ENCODE data around the gene GHDC. TPM values are rescaled to one million over a fixed set of nuclear protein-coding genes. Genes with fewer than 3 reads are reported as not detected.

The GHDC gene
- total and polyA plus RNA-seq, 2 donors (not counting 3 experiments of a cell fraction or from before 2014, with no cell fraction given): 9.8 to 11.2 TPM

- dilution Hi-C loops (cut with MboI; ENCODE audit: extremely low pct_ligation_motif_present, low sequenced_read_pairs): no loop called here
- TF ChIP-seq POLR2A (IDR thresholded peaks at IDR 0.05; ENCODE audit: low read depth, low read length) (no peak), GATA2 (IDR thresholded peaks at IDR 0.05; ENCODE audit: insufficient read depth, insufficient read length, low read depth, low read length) (no peak), POLR2AphosphoS5 (IDR thresholded peaks at IDR 0.05; ENCODE audit: insufficient read depth, low read depth, low read length) (no peak), EZH2 (IDR thresholded peaks at IDR 0.05; ENCODE audit: borderline replicate concordance, low read depth, low read length, severe bottlenecking) (no peak), FOS (IDR thresholded peaks at IDR 0.05; ENCODE audit: borderline replicate concordance, insufficient read depth, low read length) (no peak), MYC (IDR thresholded peaks at IDR 0.05; ENCODE audit: low read depth, low read length) (no peak), MAX (IDR thresholded peaks at IDR 0.05; ENCODE audit: insufficient read depth, insufficient read length) (no peak), JUN (IDR thresholded peaks at IDR 0.05; ENCODE audit: borderline replicate concordance, insufficient read depth, insufficient read length, low read depth) (no peak)
- TF ChIP-seq, protein P1, sequence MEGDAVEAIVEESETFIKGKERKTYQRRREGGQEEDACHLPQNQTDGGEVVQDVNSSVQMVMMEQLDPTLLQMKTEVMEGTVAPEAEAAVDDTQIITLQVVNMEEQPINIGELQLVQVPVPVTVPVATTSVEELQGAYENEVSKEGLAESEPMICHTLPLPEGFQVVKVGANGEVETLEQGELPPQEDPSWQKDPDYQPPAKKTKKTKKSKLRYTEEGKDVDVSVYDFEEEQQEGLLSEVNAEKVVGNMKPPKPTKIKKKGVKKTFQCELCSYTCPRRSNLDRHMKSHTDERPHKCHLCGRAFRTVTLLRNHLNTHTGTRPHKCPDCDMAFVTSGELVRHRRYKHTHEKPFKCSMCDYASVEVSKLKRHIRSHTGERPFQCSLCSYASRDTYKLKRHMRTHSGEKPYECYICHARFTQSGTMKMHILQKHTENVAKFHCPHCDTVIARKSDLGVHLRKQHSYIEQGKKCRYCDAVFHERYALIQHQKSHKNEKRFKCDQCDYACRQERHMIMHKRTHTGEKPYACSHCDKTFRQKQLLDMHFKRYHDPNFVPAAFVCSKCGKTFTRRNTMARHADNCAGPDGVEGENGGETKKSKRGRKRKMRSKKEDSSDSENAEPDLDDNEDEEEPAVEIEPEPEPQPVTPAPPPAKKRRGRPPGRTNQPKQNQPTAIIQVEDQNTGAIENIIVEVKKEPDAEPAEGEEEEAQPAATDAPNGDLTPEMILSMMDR (IDR thresholded peaks at IDR 0.05; ENCODE audit: extremely low read depth in 1 of 2, insufficient read depth in 1 of 2, low read depth in 1 of 2, low read length in 2 of 2): no peak
- H3K36me3 ChIP-seq (ENCODE audit: control insufficient read depth in 2 of 2, extremely low read depth in 1 of 2, insufficient read depth in 2 of 2, low read length in 2 of 2): no peaks in the 10 kb centered on the region
- intact Hi-C loops (cut with micrococcal nuclease): no loop called here
- no peaks in the 10 kb centered on the region for H4K20me1 ChIP-seq (replicated peaks; ENCODE audit: control insufficient read depth, extremely low read depth, insufficient read depth, low read length)
- ChIA-PET CTCF (interaction anchor here (1.0 to 1.7 kb wide), 4 partner anchors 12 to 291 kb away, joined by 3 to 5 read pairs (median 4); no protein-coding TSS in a partner anchor), POLR2A (no interaction called here)
- H2AFZ ChIP-seq (ENCODE audit: low read depth, low read length): no peak overlapping the region
- H3K9ac ChIP-seq (replicated peaks; ENCODE audit: extremely low read depth, insufficient read depth, low read length): no peak overlapping the region
- H3K9me1 ChIP-seq (replicated peaks; ENCODE audit: control insufficient read depth, extremely low read depth, insufficient read depth, low read length): no peaks in the 10 kb centered on the region
- no peak for DNase-seq (ENCODE audit: low read depth, low spot score)
- no peak overlapping the region for H3K4me2 ChIP-seq (ENCODE audit: insufficient read depth, low read length)
- H3K27me3 ChIP-seq (ENCODE audit: control insufficient read depth in 2 of 2, insufficient read depth in 2 of 2, low read length in 2 of 2): no peaks in the 10 kb centered on the region
- H3K9me3 ChIP-seq (replicated peaks; ENCODE audit: control insufficient read depth, insufficient read depth, low read length): no peaks in the 10 kb centered on the region
- H3K4me3 ChIP-seq (replicated peaks in 1 of 3; ENCODE audit: insufficient read depth in 1 of 3, low read depth in 1 of 3, low read length in 3 of 3): no peak overlapping the region
- no TSS peak for BruUV-seq (replicated peaks)
- no peak overlapping the region for H3K27ac ChIP-seq (ENCODE audit: insufficient read depth, low read depth, low read length)
- peaks cover 30% of the 10 kb centered on the region for H3K79me2 ChIP-seq (ENCODE audit: control insufficient read depth, insufficient read depth, low read length)
- no peak for FAIRE-seq
- no peaks in the 10 kb centered on the region for H3K4me1 ChIP-seq (ENCODE audit: control insufficient read depth, extremely low read depth, insufficient read depth, low read length)
These were observed 42.5 kb upstream of the GHDC start for GRCh38 chr17:42236760-42237159.

All from endothelial cell of umbilical vein (primary cell).